HEK293T (cell line): ENCODE results near the gene GPAT3.

Source experiments
- CTCF ChIA-PET: fragments of 350-600 bp; formaldehyde crosslinking; extraction: SDS; loops from one replicate; lab custom pipeline; 2021; ENCODE audit warnings: antibody characterized with exemption, inconsistent platforms; lab: Yijun Ruan, JAX
- POLR2A ChIA-PET: fragments of 350-600 bp; formaldehyde crosslinking; extraction: SDS; loops from one replicate; lab custom pipeline; 2020; ENCODE audit warnings: antibody characterized with exemption, inconsistent platforms; lab: Yijun Ruan, JAX
- DNase-seq: peaks from one replicate; pipeline ENCODE4 v3.0.0; 2012; ENCODE audit warnings: mixed read lengths; ENCODE audit errors: extremely low spot score
- ARNT ChIP-seq: fragments of 450-650 bp; IDR thresholded peaks from 2 replicates; pipeline ENCODE4 v1.6.1; 2017; ENCODE audit warnings: mild to moderate bottlenecking
- BHLHE40 ChIP-seq: fragments of 450-650 bp; IDR thresholded peaks from 2 replicates; pipeline ENCODE4 v1.6.1; 2016; ENCODE audit warnings: mild to moderate bottlenecking, moderate library complexity, borderline replicate concordance
- CTBP1 ChIP-seq: fragments of 450-650 bp; IDR thresholded peaks from 2 replicates; pipeline ENCODE4 v1.6.1; 2016; ENCODE audit warnings: borderline replicate concordance
- ELF4 ChIP-seq: fragments of 450-650 bp; IDR thresholded peaks from 2 replicates; pipeline ENCODE4 v1.6.1; 2017; ENCODE audit warnings: antibody characterized with exemption
- FOXA1 ChIP-seq: fragments of 450-650 bp; IDR thresholded peaks from 2 replicates; pipeline ENCODE4 v1.6.1; 2016; ENCODE audit warnings: mild to moderate bottlenecking
- FOXK2 ChIP-seq: fragments of 450-650 bp; IDR thresholded peaks from 2 replicates; pipeline ENCODE4 v1.6.1; 2016; ENCODE audit warnings: mild to moderate bottlenecking
- FOXM1 ChIP-seq: fragments of 450-650 bp; IDR thresholded peaks from 2 replicates; pipeline ENCODE4 v1.6.1; 2017; ENCODE audit warnings: mild to moderate bottlenecking, borderline replicate concordance
- HDGF ChIP-seq: fragments of 450-650 bp; IDR thresholded peaks from 2 replicates; pipeline ENCODE4 v1.6.1; 2017; ENCODE audit warnings: antibody characterized with exemption, borderline replicate concordance
- L3MBTL2 ChIP-seq: fragments of 450-650 bp; conservative IDR thresholded peaks from 2 replicates; pipeline ENCODE4 v1.6.1; 2016; ENCODE audit warnings: mild to moderate bottlenecking
- LEF1 ChIP-seq: fragments of 450-650 bp; IDR thresholded peaks from 2 replicates; pipeline ENCODE4 v1.6.1; 2017; ENCODE audit warnings: mild to moderate bottlenecking, borderline replicate concordance
- NFRKB ChIP-seq: fragments of 450-650 bp; IDR thresholded peaks from 2 replicates; pipeline ENCODE4 v1.6.1; 2016; ENCODE audit warnings: mild to moderate bottlenecking, moderate library complexity
- SP1 ChIP-seq: fragments of 450-650 bp; IDR thresholded peaks from 2 replicates; pipeline ENCODE4 v1.6.1; 2017
- SUZ12 ChIP-seq: fragments of 450-650 bp; IDR thresholded peaks from 2 replicates; pipeline ENCODE4 v1.6.1; 2016; ENCODE audit warnings: mild to moderate bottlenecking
- TARDBP ChIP-seq: fragments of 450-650 bp; IDR thresholded peaks from 2 replicates; pipeline ENCODE4 v1.6.1; 2016
- ZNF384 ChIP-seq: fragments of 450-650 bp; IDR thresholded peaks from 2 replicates; pipeline ENCODE4 v1.6.1; 2016
- TF ChIP-seq, protein P1 (sequence below): fragments of 450-650 bp; IDR thresholded peaks from 2 replicates; pipeline ENCODE4 v1.6.1; 2016

GPAT3 gene

DNA sequence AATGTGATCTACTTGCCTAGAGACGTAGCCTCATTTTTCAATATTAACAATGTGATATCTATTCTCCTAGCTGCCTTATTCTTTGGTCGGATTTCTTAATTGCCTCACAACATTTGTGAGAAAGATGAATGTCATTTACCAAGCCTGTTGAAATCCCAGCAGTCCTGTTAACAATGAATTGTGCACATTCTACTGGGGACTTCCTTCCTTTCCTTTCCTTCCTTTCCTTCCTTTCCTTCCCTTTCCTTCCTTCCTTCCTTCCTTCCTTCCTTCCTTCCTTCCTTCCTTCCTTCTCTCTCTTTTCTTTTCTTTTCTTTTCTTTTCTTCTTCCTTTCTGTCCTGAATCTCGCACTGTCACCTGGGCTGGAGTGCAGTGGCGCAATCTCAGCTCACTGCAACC is 107.1 kb downstream of the GPAT3 start:
- POLR2A ChIA-PET, result interaction anchor here (0.7 kb wide), 1 partner anchor 886 kb away, joined by 3 read pairs; no protein-coding TSS in a partner anchor
- DNase-seq, result no peak
- TF ChIP-seq BHLHE40 (no peak), SP1 (no peak), LEF1 (no peak), HDGF (no peak), FOXK2 (no peak), CTBP1 (no peak), ZNF384 (no peak), FOXA1 (no peak), L3MBTL2 (no peak), TARDBP (no peak)
- TF ChIP-seq, protein P1, sequence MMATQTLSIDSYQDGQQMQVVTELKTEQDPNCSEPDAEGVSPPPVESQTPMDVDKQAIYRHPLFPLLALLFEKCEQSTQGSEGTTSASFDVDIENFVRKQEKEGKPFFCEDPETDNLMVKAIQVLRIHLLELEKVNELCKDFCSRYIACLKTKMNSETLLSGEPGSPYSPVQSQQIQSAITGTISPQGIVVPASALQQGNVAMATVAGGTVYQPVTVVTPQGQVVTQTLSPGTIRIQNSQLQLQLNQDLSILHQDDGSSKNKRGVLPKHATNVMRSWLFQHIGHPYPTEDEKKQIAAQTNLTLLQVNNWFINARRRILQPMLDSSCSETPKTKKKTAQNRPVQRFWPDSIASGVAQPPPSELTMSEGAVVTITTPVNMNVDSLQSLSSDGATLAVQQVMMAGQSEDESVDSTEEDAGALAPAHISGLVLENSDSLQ, result no peak
- CTCF ChIA-PET, result interaction anchor here (0.8 kb wide), 1 partner anchor 9 kb away, joined by 3 read pairs; no protein-coding TSS in a partner anchor

DNA sequence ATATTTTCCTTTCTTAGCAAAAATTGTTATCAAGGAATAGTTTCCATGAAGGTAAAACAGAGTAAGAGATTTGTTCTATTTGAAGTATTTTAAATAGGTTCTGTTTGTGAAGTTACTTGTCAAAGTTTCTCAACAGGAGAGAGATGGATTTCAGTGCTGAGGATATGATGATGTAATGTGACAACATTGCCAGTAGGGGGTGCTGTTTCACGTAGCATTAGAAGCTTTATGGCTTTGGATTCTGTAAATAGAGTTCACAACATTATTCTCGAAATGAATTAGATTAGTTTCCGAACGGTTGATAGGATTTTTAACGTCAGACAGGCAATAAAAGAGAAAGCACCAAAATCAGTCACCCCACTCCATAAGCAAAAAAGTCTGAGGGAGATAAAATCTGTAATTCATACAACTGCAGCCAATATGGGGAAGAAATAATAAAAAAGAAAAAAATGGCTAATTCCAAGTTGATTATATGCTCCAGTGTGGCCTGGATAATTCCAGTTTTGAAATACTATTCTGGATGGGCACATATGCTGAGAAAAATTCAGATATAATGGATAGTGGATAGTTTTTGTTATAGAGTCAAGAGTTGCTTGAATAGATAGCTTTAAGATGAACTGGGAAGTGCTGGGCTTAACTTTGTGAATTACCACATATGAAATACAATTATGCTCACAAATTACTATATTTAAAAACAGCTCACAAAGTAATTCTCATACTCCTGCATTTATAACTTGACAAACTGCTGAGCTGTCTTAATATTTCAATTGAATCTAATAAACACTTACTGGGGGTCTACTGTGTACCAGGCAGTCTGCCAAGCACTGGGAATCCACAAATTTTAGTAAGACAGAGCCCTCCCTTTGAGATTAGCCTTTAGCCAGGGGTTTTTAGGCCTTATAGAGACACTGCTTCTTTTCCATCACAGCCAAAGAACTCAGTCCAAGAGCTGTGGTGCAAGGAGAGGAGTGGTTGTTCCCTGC is 109.1 kb downstream of the GPAT3 start:
- peak; percentile 44 for DNase-seq
- POLR2A ChIA-PET, result no interaction called here
- CTCF ChIA-PET, result interaction anchor here (0.6 to 1.4 kb wide), 6 partner anchors 10 to 854 kb away, joined by 3 to 6 read pairs (median 4); partner anchors contain the start of gene NKX6-1
- TF ChIP-seq FOXM1 (no peak), SP1 (no peak), L3MBTL2 (no peak), CTBP1 (no peak), SUZ12 (no peak), NFRKB (no peak), ELF4 (no peak)

DNA sequence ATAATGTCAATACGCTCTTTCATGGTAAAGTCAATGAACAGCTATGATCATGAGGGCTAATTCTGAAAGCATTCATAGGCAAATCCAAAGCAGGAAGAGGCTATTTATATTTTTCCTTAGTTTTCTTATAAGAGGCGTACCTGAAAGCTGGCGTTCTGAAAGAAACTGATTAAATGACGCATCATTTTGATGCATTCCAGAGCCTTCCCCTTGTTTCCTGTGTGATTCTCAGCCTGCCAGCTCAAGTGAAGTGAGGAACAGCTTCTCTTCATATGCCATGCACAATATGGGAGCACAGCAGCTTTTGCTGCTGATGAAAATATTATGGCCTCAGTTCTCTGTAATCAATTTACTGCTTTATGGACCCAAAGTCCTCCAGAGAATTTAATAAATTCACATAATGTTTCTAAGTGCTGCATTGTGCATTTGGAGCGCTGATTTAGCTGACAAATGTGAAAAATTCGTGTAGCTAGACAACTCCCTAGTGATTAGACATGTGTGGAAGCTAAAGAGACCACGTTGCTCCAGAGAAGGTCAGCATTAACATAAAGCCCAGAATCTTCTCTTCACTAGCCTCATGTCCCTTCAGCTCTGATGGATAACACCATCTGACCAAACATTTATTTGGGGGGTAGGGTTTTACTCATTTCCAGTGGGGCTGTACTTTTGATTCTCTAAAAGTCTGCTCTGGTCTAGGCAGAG is 110.8 kb downstream of the GPAT3 start:
- ChIA-PET CTCF (interaction anchor here (0.5 kb wide), 1 partner anchor 9 kb away, joined by 3 read pairs; no protein-coding TSS in a partner anchor), POLR2A (interaction anchor here (1.0 kb wide), 1 partner anchor 853 kb away, joined by 4 read pairs; the partner anchor contains the start of gene NKX6-1)
- DNase-seq, result no peak
- TF ChIP-seq ELF4 (no peak), SP1 (no peak), L3MBTL2 (no peak), CTBP1 (no peak), NFRKB (no peak), BHLHE40 (no peak), ZNF384 (no peak), SUZ12 (no peak), FOXK2 (no peak), TARDBP (no peak), LEF1 (no peak), ARNT (no peak), HDGF (no peak), FOXA1 (no peak), FOXM1 (no peak)
- TF ChIP-seq, protein P1, result no peak

DNA sequence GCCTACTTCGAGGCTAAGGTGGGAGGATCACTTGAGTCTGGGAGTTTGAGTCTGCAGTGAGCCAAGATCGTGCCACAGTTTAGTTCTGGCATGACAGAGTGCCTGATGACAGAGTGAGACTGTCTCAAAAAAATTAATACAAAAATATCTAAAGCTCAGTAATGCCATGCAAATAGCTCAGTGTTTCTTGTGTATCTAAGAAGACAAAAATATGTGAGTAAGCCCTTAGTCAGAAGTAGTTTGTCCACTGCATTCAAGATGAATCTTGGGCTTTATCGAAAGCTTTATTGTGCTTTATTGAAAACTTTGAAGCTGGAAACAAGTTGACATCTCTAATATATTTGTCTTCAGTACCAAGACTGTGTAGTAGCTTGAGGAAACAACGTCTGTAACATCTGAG is 115.9 kb downstream of the GPAT3 start:
- DNase-seq, result no peak
- POLR2A ChIA-PET, result interaction anchor here (1.0 kb wide), 1 partner anchor 847 kb away, joined by 3 read pairs; the partner anchor contains the start of gene NKX6-1
- CTCF ChIA-PET, result interaction anchor here (0.9 kb wide), 1 partner anchor 9 kb away, joined by 3 read pairs; no protein-coding TSS in a partner anchor
- TF ChIP-seq L3MBTL2 (no peak), SP1 (no peak), FOXK2 (no peak), FOXM1 (no peak), ELF4 (no peak), ARNT (no peak), BHLHE40 (no peak), LEF1 (no peak)
- TF ChIP-seq, protein P1, result no peak
